ENCODE measurements around the gene MACC1.
A peak's percentile ranks its signal among the peaks of the same experiment; 100 is the strongest.

Gene MACC1

DNA sequence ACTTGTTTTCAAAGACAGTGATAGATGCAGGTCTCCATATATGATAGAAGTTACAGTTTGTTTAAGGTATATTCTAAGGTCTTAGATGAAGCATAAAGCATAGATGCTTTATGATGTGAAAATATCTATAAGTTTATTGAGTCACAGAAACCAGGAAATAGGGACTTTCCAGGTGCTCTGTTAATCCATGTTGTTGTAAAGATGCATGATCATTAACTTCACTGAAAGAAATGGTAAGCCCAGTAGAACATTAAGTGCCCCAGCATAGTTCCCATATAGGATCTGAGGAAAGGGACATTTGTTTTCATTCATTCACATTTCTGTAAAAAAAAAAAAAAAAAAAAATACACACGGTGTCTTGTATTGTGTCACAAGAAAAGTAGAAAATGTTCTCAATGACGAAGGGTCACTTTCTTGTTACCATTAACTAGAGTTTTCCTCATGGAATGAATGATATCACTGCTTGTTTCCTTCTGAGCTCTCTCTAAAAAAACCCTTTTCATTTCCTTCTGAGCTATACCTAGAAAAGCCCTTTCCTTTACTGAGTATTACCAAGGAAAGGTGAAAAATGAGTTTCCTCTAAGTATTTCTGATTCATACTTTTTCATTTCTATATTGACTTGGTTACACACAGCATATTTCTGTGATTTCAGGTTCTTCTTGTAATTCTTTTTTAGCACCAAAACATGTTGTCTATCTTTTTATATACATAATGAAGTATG is 105.2 kb downstream of the MACC1 start:
- H3K4me3 ChIP-seq (ENCODE audit: low read length): no peak overlapping the region
- TF ChIP-seq, protein P1, sequence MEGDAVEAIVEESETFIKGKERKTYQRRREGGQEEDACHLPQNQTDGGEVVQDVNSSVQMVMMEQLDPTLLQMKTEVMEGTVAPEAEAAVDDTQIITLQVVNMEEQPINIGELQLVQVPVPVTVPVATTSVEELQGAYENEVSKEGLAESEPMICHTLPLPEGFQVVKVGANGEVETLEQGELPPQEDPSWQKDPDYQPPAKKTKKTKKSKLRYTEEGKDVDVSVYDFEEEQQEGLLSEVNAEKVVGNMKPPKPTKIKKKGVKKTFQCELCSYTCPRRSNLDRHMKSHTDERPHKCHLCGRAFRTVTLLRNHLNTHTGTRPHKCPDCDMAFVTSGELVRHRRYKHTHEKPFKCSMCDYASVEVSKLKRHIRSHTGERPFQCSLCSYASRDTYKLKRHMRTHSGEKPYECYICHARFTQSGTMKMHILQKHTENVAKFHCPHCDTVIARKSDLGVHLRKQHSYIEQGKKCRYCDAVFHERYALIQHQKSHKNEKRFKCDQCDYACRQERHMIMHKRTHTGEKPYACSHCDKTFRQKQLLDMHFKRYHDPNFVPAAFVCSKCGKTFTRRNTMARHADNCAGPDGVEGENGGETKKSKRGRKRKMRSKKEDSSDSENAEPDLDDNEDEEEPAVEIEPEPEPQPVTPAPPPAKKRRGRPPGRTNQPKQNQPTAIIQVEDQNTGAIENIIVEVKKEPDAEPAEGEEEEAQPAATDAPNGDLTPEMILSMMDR (conservative IDR thresholded peaks at IDR 0.05; ENCODE audit: low read length): no peak
- DNase-seq (ENCODE audit: low read depth): no peak

DNA sequence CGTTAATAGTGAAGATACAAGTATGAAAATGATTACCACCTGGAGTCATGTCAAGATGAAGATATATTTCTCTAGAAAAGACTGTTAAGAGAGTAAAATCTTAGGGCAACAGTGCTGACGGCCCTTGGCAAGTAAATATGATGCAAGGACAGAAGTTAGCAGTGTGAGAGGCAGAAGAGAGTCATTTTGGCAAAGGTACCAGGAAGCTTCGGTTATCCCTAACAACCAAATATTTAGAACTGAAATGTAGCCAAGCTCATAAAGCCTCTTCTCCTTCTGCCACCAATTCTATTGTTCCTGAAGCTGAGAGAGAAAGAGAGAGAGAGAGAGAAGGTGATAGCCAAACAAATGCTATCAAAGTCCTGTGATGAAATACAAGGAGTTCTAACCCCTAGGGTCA is 109.6 kb downstream of the MACC1 start:
- TF ChIP-seq, protein P1 (conservative IDR thresholded peaks at IDR 0.05; ENCODE audit: low read length): no peak
- peak; percentile 86 for DNase-seq (ENCODE audit: low read depth)
- no peak overlapping the region for H3K4me3 ChIP-seq (ENCODE audit: low read length)

DNA sequence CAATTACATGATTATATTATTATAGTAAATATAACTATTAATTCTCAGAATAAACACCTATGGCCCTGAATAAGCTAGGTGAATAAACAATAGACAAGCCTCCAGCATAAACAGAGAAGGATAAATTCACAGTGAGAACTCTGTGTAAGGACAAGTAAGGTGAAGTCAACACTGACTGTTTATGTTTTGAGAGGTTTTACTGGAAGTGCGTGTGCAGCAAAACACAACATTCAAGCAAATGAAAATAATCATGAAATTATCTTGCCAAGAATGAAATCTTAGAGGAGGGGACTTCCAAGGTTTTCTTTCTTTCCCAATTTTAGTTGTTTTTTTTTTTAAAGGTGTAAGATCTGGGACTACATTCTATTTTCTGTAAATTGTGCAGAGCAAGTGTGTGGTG is 112.5 kb downstream of the MACC1 start:
- no peak for DNase-seq (ENCODE audit: low read depth)
- H3K4me3 ChIP-seq (ENCODE audit: low read length): no peak overlapping the region
- TF ChIP-seq, protein P1 (conservative IDR thresholded peaks at IDR 0.05; ENCODE audit: low read length): no peak

GRCh38 chr7:20102982-20103381 is 114.2 kb downstream of the MACC1 start:
- no peak overlapping the region for H3K4me3 ChIP-seq (ENCODE audit: low read length)
- DNase-seq (ENCODE audit: low read depth): no peak
- TF ChIP-seq, protein P1 (conservative IDR thresholded peaks at IDR 0.05; ENCODE audit: low read length): no peak

DNA sequence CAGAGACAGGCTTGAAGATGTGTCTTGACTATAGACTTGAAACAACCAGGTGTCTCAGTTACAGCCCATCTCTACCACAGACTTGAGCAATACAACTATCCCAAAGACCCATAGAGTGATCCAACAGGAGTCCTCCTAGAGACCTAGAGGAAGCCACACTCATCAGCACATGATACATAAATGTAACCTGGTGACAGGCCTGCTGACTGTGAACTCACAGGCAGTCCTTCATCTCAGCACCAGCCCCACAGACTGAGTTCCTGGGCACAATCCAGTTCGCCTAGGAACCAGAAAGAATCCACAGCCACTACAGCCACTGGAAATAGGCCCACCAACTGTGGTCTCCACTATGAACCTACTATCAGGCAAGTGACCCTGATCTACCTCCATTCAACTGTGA is 121.3 kb downstream of the MACC1 start:
- no peak for DNase-seq (ENCODE audit: low read depth)
- TF ChIP-seq, protein P1 (conservative IDR thresholded peaks at IDR 0.05; ENCODE audit: low read length): no peak
- no peak overlapping the region for H3K4me3 ChIP-seq (ENCODE audit: low read length)

DNA sequence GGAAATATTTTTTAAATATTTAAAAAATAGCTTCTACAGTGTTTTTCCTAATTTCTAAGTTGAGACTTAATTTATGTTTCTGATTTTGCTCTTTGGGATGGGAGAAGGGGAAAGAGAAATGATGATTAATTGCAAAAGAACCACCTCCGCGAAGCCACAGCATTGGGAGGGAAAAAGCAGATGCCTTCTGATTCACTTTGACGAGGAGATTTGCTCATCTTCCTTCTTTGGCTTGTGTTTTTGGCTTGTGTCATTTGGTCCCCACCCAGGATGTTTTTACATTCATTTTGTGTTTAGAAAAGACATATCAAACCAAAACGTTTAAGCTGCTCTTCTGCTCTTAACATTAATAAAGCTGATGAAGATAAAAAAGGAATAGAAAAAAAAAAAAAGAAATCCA is 121.7 kb downstream of the MACC1 start:
- no peak overlapping the region for H3K4me3 ChIP-seq (ENCODE audit: low read length)
- TF ChIP-seq, protein P1 (conservative IDR thresholded peaks at IDR 0.05; ENCODE audit: low read length): no peak
- DNase-seq (ENCODE audit: low read depth): no peak

DNA sequence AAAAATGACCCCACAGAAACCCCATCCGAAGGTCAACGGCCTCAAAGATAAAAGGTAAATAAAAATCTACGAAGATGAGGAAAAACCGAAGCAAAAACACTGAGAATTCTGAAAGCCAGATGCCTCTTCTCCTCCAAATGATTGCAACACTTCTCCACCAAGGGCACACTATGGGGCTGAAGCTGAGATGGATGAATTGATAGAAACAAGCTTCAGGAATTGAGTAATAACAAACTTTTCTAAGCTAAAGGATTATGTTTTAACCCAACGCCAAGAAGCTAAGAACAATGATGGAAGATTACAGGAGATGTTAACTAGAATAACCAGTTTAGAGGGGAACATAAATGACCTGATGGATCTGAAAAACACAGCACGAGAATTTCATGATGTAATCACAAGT is 127.8 kb downstream of the MACC1 start:
- H3K4me3 ChIP-seq (ENCODE audit: low read length): no peak overlapping the region
- TF ChIP-seq, protein P1 (conservative IDR thresholded peaks at IDR 0.05; ENCODE audit: low read length): no peak
- DNase-seq (ENCODE audit: low read depth): peak; percentile 30
